22Rv1 (cell line): ENCODE results near the gene WDFY1.
"Not testable (repeated sequence)": the region's sequence is repeated elsewhere in the genome, so short reads cannot be mapped to it uniquely, and the experiment has no call there.

ENCODE experiments used
- H3K27ac ChIP-seq: fragments of 450-650 bp; 2 replicates; pipeline ENCODE4 v1.5.1; 2017
- CTCF ChIP-seq: fragments of 450-650 bp; IDR thresholded peaks from 2 replicates; pipeline ENCODE4 v1.5.1; 2017; ENCODE audit warnings: mild to moderate bottlenecking
- ZFX ChIP-seq: fragments of 450-650 bp; IDR thresholded peaks from 2 replicates; pipeline ENCODE4 v1.6.1; 2017; ENCODE audit warnings: antibody characterized with exemption, borderline replicate concordance

The WDFY1 gene

DNA sequence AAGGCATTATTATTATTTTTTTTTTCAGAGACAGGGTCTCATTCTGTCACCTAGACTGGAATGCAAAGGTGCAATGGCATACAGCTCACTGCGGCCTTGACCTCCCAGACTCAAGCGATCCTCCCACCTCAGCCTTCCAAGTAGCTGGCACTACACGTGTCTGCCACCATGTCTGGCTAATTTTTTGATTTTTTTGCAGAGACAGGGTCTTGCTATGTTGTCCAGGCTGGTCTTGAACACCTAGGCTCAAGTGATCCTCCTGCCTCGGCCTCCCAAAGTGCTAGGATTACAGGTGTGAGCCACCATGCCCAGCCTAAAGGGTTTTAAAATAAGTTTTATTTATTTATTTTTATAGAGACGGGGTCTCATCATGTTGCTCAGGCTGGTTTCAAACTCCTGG lies 62.4 kb downstream of the WDFY1 start:
- TF ChIP-seq ZFX (no peak), CTCF (no peak)
- no peak overlapping the region for H3K27ac ChIP-seq

DNA sequence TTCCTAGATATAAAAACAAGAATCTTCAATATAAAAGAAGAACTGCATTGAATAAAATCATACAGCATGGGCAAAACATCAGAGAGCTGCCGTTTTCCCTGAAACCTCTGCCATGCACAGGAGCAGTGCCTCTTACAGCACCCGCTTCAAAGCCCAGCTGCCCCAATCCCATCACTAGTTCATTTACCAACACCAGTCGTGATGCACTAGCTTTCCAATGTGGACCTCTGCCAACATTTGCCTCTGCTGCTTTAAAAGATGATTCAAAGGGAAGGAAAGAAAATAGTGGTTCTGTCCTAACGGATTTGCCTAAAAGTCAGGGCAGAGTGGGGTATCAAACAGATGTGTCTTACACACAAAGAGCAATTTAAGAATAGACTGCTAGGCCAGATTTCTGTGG lies 64.3 kb downstream of the WDFY1 start:
- TF ChIP-seq ZFX, result no peak
- TF ChIP-seq CTCF, result no peak
- H3K27ac ChIP-seq, result no peak overlapping the region

DNA sequence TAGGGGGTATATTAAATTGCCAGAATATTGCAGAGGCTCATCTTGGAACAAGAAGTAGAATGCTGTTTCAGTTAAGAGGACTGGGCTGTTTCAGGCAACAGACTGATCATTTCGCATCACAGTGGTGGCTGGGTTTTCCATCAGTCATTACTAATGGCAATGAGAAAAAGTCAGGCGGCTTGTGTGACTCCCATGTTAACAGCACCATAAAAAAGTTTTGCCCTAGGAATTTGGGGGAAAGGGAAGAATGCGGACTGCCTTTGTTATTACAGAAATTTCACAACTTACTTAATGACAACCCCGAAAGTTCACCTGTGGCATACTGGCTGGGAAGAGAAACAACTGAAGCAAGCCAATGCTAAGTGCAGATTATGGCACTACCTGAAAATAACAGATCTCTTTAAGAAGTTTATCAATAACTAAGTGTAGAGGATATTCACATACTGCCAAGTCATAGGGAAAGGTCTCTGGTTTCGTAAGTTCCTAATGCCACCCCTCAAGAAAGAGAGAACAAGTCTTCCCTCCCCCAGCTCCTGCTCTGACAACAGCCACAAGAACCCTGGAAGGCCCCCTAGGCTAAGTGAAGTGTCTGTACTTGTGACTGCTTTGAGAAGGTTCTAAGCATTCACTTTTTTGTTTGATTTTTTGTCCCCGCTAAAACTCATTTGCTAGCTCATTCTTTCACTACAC lies 67.3 kb downstream of the WDFY1 start:
- no peak overlapping the region for H3K27ac ChIP-seq
- TF ChIP-seq ZFX, result no peak

GRCh38 chr2:223873672-223874071 lies 71.5 kb downstream of the WDFY1 start:
- TF ChIP-seq ZFX, result no peak
- no peak for TF ChIP-seq CTCF

GRCh38 chr2:223872772-223873171 lies 72.4 kb downstream of the WDFY1 start:
- H3K27ac ChIP-seq, result not testable (repeated sequence)

More at GRCh38 chr2:223873672-223874071, 71.5 kb downstream of the WDFY1 start:
- H3K27ac ChIP-seq, result no peak overlapping the region

GRCh38 chr2:223871661-223872060 lies 73.5 kb downstream of the WDFY1 start:
- not testable (repeated sequence) for H3K27ac ChIP-seq

DNA sequence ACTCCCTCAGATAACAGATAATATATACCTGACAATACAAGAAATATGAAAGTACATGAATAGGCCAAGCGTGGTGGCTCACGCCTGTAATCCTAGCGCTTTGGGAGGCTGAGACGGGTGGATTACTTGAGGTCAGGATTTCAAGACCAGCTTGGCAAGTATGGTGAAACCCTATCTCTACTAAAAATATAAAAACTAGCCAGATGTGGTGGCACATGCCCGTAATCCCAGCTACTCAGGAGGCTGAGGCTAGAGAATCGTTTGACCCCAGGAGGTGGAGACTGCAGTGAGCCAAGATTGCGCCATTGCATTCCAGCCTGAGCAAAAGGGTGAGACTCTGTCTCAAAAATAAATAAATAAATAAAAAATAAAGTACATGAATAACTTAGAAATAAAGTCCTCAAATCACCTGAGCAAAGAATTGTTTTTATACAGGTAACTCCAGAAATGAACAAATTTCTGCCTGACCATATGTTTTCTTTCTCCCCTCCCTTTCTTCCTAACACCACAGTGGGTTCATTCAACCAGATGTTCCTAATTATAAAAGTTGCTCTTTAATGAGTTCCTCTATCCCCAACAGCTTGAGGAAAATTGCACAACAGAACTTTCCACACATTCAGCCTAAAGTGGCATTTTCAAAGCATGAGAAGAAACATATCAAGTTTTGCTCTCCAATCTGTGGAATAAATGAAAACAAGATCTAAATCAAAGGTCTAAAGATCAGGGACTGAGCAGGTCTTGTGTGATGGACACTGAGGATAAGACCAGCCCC lies 74.1 kb downstream of the WDFY1 start:
- H3K27ac ChIP-seq, result no peak overlapping the region
- TF ChIP-seq CTCF (no peak), ZFX (no peak)

DNA sequence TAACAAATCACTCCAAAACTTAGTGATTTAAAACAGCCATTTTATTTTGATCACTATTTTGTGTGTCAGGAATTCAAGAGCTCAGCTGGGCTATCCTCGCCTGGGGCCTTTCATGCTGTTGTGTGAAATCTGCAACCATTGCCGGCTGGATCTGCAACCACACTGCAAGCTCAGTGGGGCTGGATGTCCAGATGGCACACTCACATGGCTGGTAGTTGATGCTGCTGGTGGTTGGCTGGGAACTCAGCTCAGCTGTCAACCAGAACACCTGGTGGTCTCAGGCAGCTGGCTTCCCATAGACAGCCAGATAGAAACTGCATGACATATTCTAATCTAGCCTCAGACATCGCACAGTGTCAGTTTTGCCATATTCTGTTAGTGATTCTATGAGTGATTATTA lies 77.1 kb downstream of the WDFY1 start:
- TF ChIP-seq ZFX, result no peak
- TF ChIP-seq CTCF, result no peak
- H3K27ac ChIP-seq, result no peak overlapping the region
